ENCODE results near the gene UNC5C.

GRCh38 chr4:95540227-95540626 is 8.5 kb downstream of the UNC5C start:
- TF ChIP-seq CTCF (IDR thresholded peaks at IDR 0.05) (no peak), POLR2A (IDR thresholded peaks at IDR 0.05; ENCODE audit: low read depth) (no peak), POLR2AphosphoS5 (IDR thresholded peaks at IDR 0.05) (no peak), EP300 (IDR thresholded peaks at IDR 0.05) (no peak)
